Measurements from ENCODE around the gene NPC1L1.

- TF ChIP-seq CTCF (IDR thresholded peaks at IDR 0.05) (no peak), POLR2AphosphoS5 (IDR thresholded peaks at IDR 0.05) (no peak), POLR2A (IDR thresholded peaks at IDR 0.05) (no peak)
Observed at GRCh38 chr7:44473295-44473694, 67.8 kb downstream of the NPC1L1 start.
